ENCODE measurements around the gene ZCCHC17. TPM values are rescaled to one million over a fixed set of nuclear protein-coding genes. Genes with fewer than 3 reads are reported as not detected.

ZCCHC17 gene
- total RNA-seq, 1 experiment from 2014 or later: 24.1 TPM

DNA sequence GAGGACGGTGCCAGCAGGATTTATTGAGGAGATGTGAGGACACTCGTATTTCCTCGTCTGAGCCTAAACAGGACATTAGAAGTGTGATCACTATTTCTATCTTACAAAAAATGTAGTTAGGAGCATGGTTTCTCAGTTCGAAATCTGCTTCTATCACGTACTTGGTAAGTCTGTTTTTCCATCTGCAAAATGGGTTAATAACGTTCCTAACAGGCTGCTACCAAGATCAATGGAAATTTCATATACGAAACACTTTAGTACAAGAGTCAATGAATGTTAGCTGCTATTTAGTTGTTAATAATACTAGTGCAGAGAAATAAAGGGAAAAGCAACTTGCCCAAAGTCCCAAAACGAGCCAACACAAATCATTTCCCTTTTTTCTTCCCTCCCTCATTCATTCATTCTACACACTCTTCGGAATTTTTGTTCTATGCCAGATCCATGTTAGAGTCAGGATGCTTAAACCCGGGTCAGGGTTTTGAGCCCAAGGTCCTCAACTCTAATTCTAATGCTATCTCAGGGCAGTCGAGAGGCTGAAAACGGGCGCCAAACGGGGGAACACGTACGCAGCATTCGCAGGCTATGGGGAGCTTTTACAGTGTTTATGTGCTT lies 852 bp upstream of the ZCCHC17 start:
- Histone ChIP-seq H3K4me3 (ENCODE audit: low read depth, low read length) (peak overlapping the region; percentile 74), H3K4me1 (no peaks in the 10 kb centered on the region), H3K36me3 (ENCODE audit: control insufficient read depth, insufficient read depth, low read length) (no peaks in the 10 kb centered on the region), H3K27me3 (replicated peaks; ENCODE audit: control insufficient read depth, insufficient read depth, low read length) (no peaks in the 10 kb centered on the region), H3K9me3 (no peaks in the 10 kb centered on the region)
- intact Hi-C loops (cut with micrococcal nuclease; ENCODE audit: unreplicated experiment): loop anchor here (5.0 to 10.0 kb wide), 2 partner anchors 114 to 129 kb away; no protein-coding TSS in a partner anchor
- ChIA-PET POLR2A (interaction anchor here (0.9 to 1.1 kb wide), 3 partner anchors 34 to 94 kb away, joined by 11 read pairs; no protein-coding TSS in a partner anchor), CTCF (interaction anchor here (0.6 to 1.1 kb wide), 2 partner anchors 77 to 124 kb away, joined by 3 to 5 read pairs; no protein-coding TSS in a partner anchor)
- BruUV-seq (replicated peaks): TSS peak; percentile 73
- no peaks in the 10 kb centered on the region for H3K27me3 Mint-ChIP-seq (ENCODE audit: insufficient read depth, unreplicated experiment)
- TF ChIP-seq, protein P1, sequence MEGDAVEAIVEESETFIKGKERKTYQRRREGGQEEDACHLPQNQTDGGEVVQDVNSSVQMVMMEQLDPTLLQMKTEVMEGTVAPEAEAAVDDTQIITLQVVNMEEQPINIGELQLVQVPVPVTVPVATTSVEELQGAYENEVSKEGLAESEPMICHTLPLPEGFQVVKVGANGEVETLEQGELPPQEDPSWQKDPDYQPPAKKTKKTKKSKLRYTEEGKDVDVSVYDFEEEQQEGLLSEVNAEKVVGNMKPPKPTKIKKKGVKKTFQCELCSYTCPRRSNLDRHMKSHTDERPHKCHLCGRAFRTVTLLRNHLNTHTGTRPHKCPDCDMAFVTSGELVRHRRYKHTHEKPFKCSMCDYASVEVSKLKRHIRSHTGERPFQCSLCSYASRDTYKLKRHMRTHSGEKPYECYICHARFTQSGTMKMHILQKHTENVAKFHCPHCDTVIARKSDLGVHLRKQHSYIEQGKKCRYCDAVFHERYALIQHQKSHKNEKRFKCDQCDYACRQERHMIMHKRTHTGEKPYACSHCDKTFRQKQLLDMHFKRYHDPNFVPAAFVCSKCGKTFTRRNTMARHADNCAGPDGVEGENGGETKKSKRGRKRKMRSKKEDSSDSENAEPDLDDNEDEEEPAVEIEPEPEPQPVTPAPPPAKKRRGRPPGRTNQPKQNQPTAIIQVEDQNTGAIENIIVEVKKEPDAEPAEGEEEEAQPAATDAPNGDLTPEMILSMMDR (IDR thresholded peaks at IDR 0.05; ENCODE audit: insufficient read depth in 1 of 2, low read depth in 1 of 2, low read length in 1 of 2, severe bottlenecking in 1 of 2, unreplicated experiment in 1 of 2): no peak
- no peak overlapping the region for H3K4me3 Mint-ChIP-seq (ENCODE audit: unreplicated experiment)
- peaks cover 9% of the 10 kb centered on the region for H3K4me1 Mint-ChIP-seq (ENCODE audit: low read depth, unreplicated experiment)
- H3K9me3 Mint-ChIP-seq (ENCODE audit: unreplicated experiment): no peaks in the 10 kb centered on the region
- no peak for DNase-seq
- peaks cover 35% of the 10 kb centered on the region for H3K36me3 Mint-ChIP-seq (ENCODE audit: insufficient read depth, unreplicated experiment)
- H3K27ac Mint-ChIP-seq (ENCODE audit: unreplicated experiment): no peak overlapping the region

DNA sequence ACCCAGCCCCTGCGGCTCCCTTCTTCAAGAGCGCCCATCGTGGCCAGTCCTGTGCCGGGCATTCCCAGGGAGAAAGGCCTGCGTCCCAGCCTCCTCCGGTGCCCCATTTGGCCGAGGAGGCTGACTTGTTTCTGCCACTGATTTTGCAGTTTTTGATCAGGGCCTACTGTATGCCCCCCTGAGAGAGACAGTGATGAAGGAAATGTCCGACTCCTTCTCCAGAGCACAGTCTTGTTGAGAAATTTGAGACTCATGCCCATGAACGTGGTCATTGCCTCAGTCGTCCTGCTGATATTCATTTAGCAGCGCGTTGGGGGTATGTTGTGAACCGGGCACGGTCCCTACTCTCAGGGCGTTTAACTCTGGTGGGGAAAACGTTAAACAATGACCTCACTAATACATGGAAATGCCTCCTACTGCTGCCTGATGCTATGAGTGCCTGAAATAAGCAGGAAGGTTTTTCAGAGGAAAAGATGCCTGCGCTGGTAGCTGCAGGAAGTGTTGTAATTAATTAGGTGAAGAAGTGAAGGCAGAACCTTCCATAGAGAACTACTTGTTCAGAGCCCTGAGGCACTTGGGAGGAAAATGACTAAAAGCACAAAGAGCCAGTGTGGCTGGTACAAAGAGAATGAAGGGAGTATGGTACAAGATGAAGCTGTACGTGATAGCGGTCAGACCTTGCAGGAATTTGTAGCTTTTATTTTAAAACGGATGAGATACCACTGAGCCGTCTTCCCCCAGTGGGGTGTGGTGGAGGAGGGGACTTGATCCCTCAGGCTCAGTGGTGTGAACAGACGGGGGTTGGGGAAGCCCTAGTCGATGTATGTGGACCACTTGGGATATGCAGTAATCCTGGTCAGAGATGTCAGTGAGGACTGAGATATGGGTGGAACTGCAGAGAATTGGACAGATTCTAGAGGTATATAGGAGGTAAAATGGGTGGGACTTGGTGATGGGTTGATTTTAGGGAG lies 730 bp downstream of the ZCCHC17 start:
- TF ChIP-seq, protein P1 (IDR thresholded peaks at IDR 0.05; ENCODE audit: insufficient read depth in 1 of 2, low read depth in 1 of 2, low read length in 1 of 2, severe bottlenecking in 1 of 2, unreplicated experiment in 1 of 2): no peak
- peaks cover 20% of the 10 kb centered on the region for H3K36me3 Mint-ChIP-seq (ENCODE audit: insufficient read depth, unreplicated experiment)
- intact Hi-C loops (cut with micrococcal nuclease; ENCODE audit: unreplicated experiment): loop anchor here (5.0 to 10.0 kb wide), 2 partner anchors 115 to 127 kb away; no protein-coding TSS in a partner anchor
- no peaks in the 10 kb centered on the region for H3K9me3 Mint-ChIP-seq (ENCODE audit: unreplicated experiment)
- H3K4me1 ChIP-seq: no peaks in the 10 kb centered on the region
- H3K4me3 Mint-ChIP-seq (ENCODE audit: unreplicated experiment): no peak overlapping the region
- H3K4me1 Mint-ChIP-seq (ENCODE audit: low read depth, unreplicated experiment): peaks cover 9% of the 10 kb centered on the region
- ChIA-PET CTCF (interaction anchor here (0.7 to 1.1 kb wide), 4 partner anchors 20 to 113 kb away, joined by 3 to 5 read pairs (median 4); no protein-coding TSS in a partner anchor), POLR2A (interaction anchor here (0.6 to 1.1 kb wide), 7 partner anchors 35 to 169 kb away, joined by 3 to 11 read pairs (median 6); no protein-coding TSS in a partner anchor)
- no peak for DNase-seq
- H3K9me3 ChIP-seq: no peaks in the 10 kb centered on the region
- H3K27me3 ChIP-seq (replicated peaks; ENCODE audit: control insufficient read depth, insufficient read depth, low read length): no peaks in the 10 kb centered on the region
- H3K36me3 ChIP-seq (ENCODE audit: control insufficient read depth, insufficient read depth, low read length): no peaks in the 10 kb centered on the region
- H3K4me3 ChIP-seq (ENCODE audit: low read depth, low read length): peak overlapping the region; percentile 61
- TSS peak; percentile 70 for BruUV-seq (replicated peaks)
- no peaks in the 10 kb centered on the region for H3K27me3 Mint-ChIP-seq (ENCODE audit: insufficient read depth, unreplicated experiment)
- H3K27ac Mint-ChIP-seq (ENCODE audit: unreplicated experiment): no peak overlapping the region

DNA sequence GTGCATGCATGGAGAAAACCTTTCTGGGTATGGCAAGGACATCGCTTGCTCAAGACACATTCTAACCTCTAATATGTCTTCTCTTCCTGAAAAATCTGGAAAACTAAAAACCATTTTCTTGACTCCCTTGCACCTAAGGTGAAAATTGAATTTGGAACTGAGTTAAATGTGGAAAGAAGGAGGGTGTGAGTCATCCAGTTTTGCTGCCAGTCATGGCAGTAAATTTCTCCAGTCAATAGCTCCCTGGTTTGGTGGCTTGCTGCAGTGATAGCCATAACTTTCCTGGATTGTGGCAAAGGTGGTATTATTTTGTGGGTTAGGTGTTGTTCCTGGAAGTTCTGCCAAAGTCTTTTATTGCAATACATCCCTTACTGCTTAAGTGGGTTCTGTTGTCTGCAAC lies 2.5 kb downstream of the ZCCHC17 start:
- TF ChIP-seq, protein P1 (IDR thresholded peaks at IDR 0.05; ENCODE audit: insufficient read depth in 1 of 2, low read depth in 1 of 2, low read length in 1 of 2, severe bottlenecking in 1 of 2, unreplicated experiment in 1 of 2): no peak
- DNase-seq: no peak
- no peaks in the 10 kb centered on the region for H3K9me3 Mint-ChIP-seq (ENCODE audit: unreplicated experiment)
- no peak overlapping the region for H3K4me3 Mint-ChIP-seq (ENCODE audit: unreplicated experiment)
- H3K36me3 Mint-ChIP-seq (ENCODE audit: insufficient read depth, unreplicated experiment): peaks cover 9% of the 10 kb centered on the region
- intact Hi-C loops (cut with micrococcal nuclease; ENCODE audit: unreplicated experiment): loop anchor here (5.0 to 10.0 kb wide), 2 partner anchors 117 to 125 kb away; no protein-coding TSS in a partner anchor
- H3K27me3 Mint-ChIP-seq (ENCODE audit: insufficient read depth, unreplicated experiment): no peaks in the 10 kb centered on the region
- peaks cover 9% of the 10 kb centered on the region for H3K4me1 Mint-ChIP-seq (ENCODE audit: low read depth, unreplicated experiment)
- no peaks in the 10 kb centered on the region for H3K9me3 ChIP-seq
- no peaks in the 10 kb centered on the region for H3K36me3 ChIP-seq (ENCODE audit: control insufficient read depth, insufficient read depth, low read length)
- ChIA-PET POLR2A (no interaction called here), CTCF (no interaction called here)
- no peaks in the 10 kb centered on the region for H3K27me3 ChIP-seq (replicated peaks; ENCODE audit: control insufficient read depth, insufficient read depth, low read length)
- H3K27ac Mint-ChIP-seq (ENCODE audit: unreplicated experiment): peak overlapping the region; percentile 78
- H3K4me3 ChIP-seq (ENCODE audit: low read depth, low read length): no peak overlapping the region
- no peaks in the 10 kb centered on the region for H3K4me1 ChIP-seq
- no TSS peak for BruUV-seq (replicated peaks)

All from Caco-2 (cell line).